ENCODE measurements around the gene SERGEF.

- TF ChIP-seq CTCF (IDR thresholded peaks at IDR 0.05 in 4 of 5, conservative IDR thresholded peaks at IDR 0.05 in 1 of 5) (no peak), POLR2A (IDR thresholded peaks at IDR 0.05) (no peak)
Observed at GRCh38 chr11:17772704-17773600, 239.9 kb downstream of the SERGEF start.
